Measurements from ENCODE around the gene FBLN1. TPM values are rescaled to one million over a fixed set of nuclear protein-coding genes. Genes with fewer than 3 reads are reported as not detected.

Gene FBLN1
- total RNA-seq, 1 donor from 2014 or later, result 238 TPM

DNA sequence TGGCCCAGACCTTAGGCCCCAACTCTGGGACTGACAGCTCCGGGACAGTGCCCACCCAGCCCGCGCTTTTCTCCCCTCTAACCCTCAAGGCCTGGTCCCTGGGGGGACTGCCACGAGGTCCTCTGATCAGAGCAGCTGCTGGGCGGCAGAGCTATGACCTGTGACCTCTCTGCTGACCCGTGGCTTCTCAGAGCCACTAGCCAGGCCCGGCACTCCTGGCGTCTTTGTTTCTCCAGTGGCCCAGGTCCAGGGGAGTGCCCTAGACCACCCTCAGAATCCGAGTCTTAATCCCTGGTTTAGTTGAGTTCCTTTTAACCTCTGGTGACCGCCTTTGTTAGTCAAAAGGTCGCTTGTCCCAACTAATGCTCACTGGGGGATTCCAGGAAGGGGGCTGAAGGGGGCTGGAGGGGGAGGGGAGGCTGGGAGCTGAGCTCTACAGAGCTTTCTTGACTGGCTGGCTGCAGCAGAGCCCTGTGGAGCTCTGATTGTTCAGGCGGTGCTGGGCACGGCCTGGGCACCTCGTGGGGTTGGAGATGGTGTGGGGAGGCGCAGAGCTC is 1.2 kb downstream of the FBLN1 start:
- DNase-seq (ENCODE audit: low spot score), result peak; percentile 24
- Mint-ChIP-seq H3K27me3 (ENCODE audit: unreplicated experiment) (peaks cover 8% of the 10 kb centered on the region), H3K4me3 (ENCODE audit: unreplicated experiment) (peak overlapping the region; percentile 91), H3K27ac (ENCODE audit: unreplicated experiment) (peak overlapping the region; percentile 88), H3K4me1 (ENCODE audit: unreplicated experiment) (peaks cover 43% of the 10 kb centered on the region), H3K36me3 (ENCODE audit: low read depth, unreplicated experiment) (peaks cover 6% of the 10 kb centered on the region), H3K9me3 (ENCODE audit: unreplicated experiment) (no peaks in the 10 kb centered on the region)
- TF ChIP-seq, protein P1, sequence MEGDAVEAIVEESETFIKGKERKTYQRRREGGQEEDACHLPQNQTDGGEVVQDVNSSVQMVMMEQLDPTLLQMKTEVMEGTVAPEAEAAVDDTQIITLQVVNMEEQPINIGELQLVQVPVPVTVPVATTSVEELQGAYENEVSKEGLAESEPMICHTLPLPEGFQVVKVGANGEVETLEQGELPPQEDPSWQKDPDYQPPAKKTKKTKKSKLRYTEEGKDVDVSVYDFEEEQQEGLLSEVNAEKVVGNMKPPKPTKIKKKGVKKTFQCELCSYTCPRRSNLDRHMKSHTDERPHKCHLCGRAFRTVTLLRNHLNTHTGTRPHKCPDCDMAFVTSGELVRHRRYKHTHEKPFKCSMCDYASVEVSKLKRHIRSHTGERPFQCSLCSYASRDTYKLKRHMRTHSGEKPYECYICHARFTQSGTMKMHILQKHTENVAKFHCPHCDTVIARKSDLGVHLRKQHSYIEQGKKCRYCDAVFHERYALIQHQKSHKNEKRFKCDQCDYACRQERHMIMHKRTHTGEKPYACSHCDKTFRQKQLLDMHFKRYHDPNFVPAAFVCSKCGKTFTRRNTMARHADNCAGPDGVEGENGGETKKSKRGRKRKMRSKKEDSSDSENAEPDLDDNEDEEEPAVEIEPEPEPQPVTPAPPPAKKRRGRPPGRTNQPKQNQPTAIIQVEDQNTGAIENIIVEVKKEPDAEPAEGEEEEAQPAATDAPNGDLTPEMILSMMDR (IDR thresholded peaks at IDR 0.05; ENCODE audit: unreplicated experiment), result no peak

DNA sequence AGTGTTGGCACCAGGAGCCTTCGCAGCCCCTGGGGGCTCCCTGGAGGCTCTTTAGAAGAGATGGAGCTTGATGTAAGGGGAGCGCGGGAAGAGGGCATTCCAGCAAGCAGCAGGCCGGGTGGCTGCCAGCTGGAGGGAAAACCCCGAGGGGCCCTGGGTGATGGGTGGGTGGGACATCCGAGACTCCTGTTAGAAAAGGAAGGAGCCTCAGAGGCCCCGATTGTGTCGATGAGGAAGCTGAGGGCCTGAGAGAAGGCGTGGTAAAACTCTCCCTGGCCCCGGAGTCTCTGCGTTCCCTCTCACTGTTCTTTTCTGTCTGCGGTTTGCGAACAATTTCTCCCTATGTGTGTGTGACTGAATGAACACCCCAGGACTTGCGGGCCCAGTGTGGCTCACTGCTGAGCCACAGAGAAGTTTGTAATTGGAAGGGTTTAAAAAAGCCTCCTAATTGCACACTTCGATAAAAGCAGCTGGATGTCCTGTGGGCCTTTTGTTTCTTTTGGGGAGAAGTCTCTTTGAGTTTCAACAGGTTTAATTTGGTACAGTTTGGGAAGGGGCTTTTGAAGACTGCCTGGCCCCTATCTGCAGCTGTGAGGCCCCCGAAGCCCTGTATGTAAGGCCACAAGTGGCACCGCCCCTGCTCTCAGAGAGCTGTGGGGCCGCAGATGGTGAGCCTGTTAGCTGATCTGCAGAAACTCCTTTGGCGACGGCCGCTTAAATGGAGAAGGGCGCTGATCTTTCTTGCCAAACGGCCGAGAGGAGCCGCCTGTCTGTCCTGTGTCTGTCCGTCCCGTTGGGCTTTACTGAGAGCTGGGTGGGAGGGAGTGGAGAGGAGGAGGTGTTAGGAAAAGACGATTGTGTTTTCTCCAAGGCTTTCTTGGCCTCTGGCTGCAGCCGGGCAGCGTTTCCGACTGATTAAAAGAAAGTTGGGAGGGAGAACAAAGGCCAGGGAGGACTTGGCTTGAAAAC is 2.0 kb downstream of the FBLN1 start:
- Mint-ChIP-seq H3K36me3 (ENCODE audit: low read depth, unreplicated experiment) (peaks cover 8% of the 10 kb centered on the region), H3K27ac (ENCODE audit: unreplicated experiment) (peak overlapping the region; percentile 89), H3K27me3 (ENCODE audit: unreplicated experiment) (peaks cover 8% of the 10 kb centered on the region), H3K4me1 (ENCODE audit: unreplicated experiment) (peaks cover 46% of the 10 kb centered on the region), H3K4me3 (ENCODE audit: unreplicated experiment) (peak overlapping the region; percentile 91), H3K9me3 (ENCODE audit: unreplicated experiment) (no peaks in the 10 kb centered on the region)
- TF ChIP-seq, protein P1 (IDR thresholded peaks at IDR 0.05; ENCODE audit: unreplicated experiment), result no peak
- peak; percentile 44 for DNase-seq (ENCODE audit: low spot score)

DNA sequence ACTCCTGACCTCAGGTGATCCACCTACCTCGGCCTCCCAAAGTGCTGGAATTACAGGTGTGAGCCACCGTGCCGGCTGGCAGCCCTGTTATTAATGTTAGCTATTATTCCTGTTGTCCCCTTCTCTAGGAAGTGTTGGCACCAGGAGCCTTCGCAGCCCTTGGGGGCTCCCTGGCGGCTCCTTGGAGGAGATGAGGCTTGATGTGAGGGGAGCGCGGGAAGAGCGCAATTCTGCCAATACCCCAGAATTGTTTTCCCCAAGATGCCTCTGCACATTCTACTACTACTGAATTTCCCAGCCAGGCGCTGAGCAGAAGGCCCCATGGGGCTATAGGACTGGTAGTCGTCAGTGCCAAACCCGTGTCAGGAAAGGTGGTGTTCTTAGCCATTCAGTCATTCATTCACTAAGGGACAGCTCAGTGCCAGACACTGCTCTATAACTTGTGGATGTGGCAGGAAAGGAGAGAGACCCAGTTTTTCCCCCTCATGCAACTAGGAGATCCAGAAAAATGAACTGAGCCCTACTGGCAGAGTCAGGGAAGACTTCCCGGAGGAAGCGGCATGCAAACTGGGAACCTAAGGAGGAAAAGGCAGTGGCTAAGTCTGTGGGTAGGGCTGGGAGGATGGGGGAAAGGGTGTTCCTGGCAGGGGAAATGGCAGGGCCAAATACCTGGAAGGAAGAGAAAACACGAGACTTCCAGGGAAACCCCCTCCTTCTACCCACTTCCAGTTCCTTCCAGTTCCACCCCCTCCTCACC is 3.5 kb downstream of the FBLN1 start:
- H3K27ac Mint-ChIP-seq (ENCODE audit: unreplicated experiment), result no peak overlapping the region
- peaks cover 8% of the 10 kb centered on the region for H3K27me3 Mint-ChIP-seq (ENCODE audit: unreplicated experiment)
- no peak overlapping the region for H3K4me3 Mint-ChIP-seq (ENCODE audit: unreplicated experiment)
- TF ChIP-seq, protein P1 (IDR thresholded peaks at IDR 0.05; ENCODE audit: unreplicated experiment), result no peak
- DNase-seq (ENCODE audit: low spot score), result no peak
- peaks cover 8% of the 10 kb centered on the region for H3K36me3 Mint-ChIP-seq (ENCODE audit: low read depth, unreplicated experiment)
- no peaks in the 10 kb centered on the region for H3K9me3 Mint-ChIP-seq (ENCODE audit: unreplicated experiment)
- peaks cover 56% of the 10 kb centered on the region for H3K4me1 Mint-ChIP-seq (ENCODE audit: unreplicated experiment)

DNA sequence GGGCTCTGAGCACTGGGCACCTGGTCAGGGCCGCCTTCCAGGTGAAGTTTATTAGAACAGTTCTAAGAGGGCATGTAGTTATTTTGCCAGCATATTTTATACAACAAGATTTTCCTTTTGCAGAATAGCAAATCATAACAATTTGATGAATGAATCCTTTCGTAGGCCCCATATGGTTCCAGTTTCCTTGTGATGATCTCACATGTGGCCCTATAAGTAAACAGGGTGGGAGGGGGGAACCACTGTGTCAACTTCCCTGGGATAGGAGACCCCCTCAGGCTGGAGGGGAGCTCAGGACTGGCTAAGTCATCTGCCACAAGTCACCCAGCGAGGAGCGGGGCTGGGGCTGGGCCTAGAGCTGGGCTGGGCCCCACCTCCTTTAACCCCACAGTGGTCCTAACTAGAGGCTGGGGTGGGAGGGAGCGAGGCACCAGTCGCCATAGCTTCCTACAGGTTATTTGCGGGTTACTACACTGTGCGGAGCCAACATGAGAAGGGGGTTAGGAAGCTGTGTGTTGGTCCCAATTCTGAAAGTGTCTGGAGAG is 4.2 kb downstream of the FBLN1 start:
- H3K27me3 Mint-ChIP-seq (ENCODE audit: unreplicated experiment), result peaks cover 4% of the 10 kb centered on the region
- H3K9me3 Mint-ChIP-seq (ENCODE audit: unreplicated experiment), result no peaks in the 10 kb centered on the region
- no peak for DNase-seq (ENCODE audit: low spot score)
- H3K27ac Mint-ChIP-seq (ENCODE audit: unreplicated experiment), result no peak overlapping the region
- H3K4me3 Mint-ChIP-seq (ENCODE audit: unreplicated experiment), result no peak overlapping the region
- TF ChIP-seq, protein P1 (IDR thresholded peaks at IDR 0.05; ENCODE audit: unreplicated experiment), result no peak
- peaks cover 58% of the 10 kb centered on the region for H3K4me1 Mint-ChIP-seq (ENCODE audit: unreplicated experiment)
- H3K36me3 Mint-ChIP-seq (ENCODE audit: low read depth, unreplicated experiment), result peaks cover 8% of the 10 kb centered on the region

Measured in endothelial cell (in vitro differentiated cells).